Measurements from ENCODE around the gene SERPINA1.
"Not testable (repeated sequence)": the region's sequence is repeated elsewhere in the genome, so short reads cannot be mapped to it uniquely, and the experiment has no call there.

Gene SERPINA1

DNA sequence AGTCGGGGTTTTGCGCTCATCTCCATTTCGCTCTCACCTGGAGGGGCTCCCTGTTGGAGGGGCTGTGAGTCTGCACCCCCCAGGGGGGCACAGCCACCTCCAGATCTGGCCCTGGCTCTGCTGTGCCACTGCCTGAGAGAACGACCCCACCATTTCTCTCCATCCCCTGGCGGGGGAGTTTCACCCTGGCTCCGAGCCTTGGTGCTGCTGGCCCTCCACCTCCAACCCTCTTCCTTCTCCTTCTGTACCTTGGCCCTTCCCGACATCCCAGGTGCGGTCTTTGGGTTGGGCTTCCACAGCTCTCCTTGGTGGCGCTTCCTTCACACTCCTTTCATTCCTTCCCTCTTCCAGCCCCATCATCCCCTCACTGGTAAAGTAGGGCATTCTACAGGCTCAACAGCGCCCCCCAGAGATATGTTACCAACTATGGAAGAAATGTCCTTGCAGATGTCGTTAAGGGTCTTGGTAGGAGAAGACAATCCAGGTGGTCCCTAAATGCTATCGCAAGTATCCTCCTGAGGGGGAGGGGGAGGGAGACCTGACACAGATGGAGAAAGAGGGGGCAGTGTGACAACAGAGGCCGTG lies 16.3 kb downstream of the SERPINA1 start:
- in situ Hi-C loops (cut with MboI; ENCODE audit: low sequenced_read_pairs): no loop called here

DNA sequence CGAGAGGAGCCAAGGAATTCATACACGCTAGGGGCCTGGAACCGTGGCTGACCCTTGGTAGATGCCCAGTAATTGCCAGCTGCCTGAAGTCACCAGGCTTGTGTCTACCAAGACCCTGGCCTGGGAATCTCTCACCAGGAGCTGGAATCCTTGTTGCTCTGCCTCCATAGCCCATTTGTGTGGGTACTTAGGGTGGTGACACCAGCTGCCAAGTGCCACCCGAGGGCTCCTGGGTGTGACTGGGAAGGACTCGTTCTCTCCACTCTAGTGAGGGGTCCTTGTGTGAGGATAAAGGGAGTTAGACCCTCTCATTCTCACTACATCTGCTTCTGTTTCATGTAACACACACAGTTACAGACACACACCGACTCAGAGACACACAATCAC lies 17.9 kb downstream of the SERPINA1 start:
- in situ Hi-C loops (cut with MboI; ENCODE audit: low sequenced_read_pairs): no loop called here

DNA sequence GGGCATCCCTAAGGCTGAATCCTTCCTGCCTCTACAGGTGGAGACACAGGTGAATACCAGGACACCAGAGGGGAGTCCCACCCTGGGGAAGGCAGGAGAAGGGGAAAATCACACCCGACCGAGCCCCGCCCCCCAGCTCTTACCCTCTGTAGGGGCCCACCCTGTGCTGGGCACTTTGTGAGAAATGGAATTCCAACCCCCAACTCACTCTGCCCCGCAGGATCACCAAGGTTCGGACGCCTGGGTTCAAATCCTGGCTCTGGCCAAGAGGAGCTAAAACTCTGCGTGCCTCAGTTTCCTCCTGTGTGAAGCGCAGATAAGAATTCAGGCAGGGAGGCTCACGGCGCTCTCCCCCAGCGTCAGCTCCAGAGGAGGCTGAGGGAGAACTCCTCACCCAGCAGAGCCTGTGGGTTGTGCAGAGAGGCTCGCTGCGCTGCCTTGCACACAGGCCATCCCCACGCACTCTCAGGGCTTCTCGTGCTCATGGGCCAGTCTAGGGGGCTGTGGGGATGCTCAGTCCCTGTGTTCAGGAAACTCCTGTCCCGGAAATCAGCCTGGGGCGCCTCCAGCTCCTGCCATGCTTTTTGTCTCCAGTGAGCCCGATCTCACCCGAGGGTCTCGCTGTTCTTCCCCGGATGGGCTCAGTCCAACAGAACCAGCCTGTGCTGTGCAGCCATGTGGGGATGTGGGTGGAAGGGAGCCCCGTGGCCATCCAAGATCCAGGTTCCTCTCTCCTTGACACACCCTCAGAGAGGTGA lies 18.5 kb downstream of the SERPINA1 start:
- in situ Hi-C loops (cut with MboI; ENCODE audit: low sequenced_read_pairs): not testable (repeated sequence)

DNA sequence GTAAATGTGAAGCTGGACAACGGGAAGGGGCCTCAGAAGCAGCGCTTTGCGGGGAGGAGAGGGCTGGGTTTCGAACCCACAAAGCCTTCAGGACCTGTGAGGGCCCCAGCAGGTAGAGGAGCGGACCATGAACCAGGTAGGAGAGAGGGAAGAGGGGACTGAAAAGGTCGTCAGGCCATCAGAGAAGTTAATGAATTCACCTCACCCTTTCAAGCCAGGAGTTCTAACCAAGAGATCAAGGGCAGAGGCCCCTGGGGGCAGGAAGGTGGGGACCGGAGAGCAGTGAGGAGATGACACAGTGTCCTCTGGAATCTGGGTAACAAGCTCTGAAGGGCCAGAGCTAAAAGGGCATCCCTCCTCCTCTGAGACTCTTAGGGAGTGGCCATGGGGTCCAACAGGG lies 19.4 kb downstream of the SERPINA1 start:
- in situ Hi-C loops (cut with MboI; ENCODE audit: low sequenced_read_pairs): no loop called here

DNA sequence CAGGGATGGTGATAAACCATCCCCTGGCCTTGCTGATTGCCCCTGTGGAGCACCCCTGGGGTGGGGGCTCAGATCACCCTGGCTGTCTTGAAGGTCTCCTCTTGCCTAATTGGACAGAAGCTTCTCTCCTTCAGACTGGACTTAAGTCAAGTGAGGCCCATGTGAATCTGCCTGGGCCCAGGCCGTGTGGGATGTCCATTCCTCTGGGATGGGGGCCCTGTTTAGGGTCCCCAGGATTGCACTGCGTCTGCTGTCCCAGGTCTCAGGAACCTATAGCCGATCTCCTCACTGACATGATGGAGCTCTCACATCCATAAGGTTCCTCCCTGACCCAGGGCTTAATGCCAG lies 20.2 kb downstream of the SERPINA1 start:
- in situ Hi-C loops (cut with MboI; ENCODE audit: low sequenced_read_pairs): no loop called here

DNA sequence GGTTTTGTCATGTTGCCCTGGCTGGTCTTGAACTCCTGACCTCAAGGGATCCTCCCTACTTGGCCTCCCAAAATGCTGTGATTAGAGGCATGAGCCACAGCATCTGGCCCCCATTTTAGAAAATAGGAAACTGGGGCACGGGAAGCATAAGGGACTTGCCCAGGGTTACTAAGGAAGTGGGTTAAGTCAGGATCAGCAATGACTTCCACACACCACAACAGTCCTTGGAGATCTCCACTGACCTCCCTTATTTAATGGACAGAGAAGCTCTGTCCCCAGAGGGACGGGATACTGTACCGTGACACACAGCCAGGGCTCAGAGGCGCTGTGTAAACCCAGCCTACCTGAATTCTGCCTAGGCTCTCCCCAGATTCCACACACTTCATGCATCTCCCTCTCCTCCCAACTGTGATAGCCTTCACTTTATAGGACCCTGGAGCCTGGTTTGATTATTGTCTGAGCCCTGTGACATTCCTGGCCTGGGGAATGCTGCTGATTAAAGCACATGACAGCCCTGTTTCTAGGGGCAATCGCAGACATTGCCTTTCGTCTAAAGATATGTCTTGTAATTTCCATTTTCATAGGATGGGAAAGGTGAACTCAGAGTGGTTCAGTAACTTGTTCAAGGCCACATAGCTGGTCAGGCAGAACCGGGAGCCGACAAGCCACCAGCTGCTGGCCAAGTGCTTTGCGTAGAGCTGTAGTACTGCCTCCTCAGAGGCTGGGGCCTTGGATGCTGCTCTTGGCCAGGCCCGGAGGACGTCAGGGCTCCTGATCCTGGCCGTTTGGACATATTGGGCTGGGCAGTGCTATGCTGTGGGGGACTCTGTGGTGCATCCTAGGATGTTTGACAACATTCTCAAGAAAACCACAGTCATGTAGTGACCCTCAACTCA lies 20.8 kb downstream of the SERPINA1 start:
- in situ Hi-C loops (cut with MboI; ENCODE audit: low sequenced_read_pairs): no loop called here

DNA sequence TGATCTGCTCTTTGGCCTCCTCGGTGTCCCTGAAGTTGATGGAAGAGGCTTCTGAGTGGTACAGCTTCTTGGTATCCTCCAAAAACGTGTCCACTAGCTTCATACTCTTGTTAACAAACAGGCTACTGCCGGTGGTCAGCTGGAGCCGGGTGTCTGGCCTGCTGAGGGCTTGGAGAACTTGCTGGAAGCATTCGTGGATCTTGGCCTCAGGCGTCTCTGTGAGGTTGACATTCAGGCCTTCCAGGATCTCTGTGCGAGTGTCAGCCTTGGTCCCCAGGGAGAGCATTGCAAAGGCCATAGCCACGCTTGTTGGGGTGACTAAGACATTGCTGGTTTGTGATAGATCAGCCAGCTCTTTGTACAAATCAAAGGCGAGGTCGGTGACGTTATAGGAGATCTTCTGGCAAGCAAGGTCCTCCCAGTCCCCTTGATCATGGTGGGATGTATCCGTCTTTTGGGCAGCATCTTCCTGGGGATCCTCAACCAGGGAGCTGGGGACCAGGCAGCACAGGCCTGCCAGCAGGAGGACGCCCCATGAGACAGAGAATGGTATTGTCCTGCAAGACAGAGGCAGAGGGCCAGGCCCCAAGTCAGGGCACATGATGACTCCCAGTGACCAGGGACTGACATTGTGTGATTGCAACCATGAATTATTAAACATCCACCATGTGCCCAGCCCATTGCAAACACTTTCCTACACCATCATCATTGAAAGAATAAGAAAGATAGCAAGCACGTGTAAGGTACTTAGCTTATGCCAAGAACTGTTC lies 22.1 kb downstream of the SERPINA1 start, which contains the start of gene SERPINA2:
Gene SERPINA2, minus strand, starts transcription at position 553 of the 770 bp plus-strand sequence.
- in situ Hi-C loops (cut with MboI; ENCODE audit: low sequenced_read_pairs): no loop called here

DNA sequence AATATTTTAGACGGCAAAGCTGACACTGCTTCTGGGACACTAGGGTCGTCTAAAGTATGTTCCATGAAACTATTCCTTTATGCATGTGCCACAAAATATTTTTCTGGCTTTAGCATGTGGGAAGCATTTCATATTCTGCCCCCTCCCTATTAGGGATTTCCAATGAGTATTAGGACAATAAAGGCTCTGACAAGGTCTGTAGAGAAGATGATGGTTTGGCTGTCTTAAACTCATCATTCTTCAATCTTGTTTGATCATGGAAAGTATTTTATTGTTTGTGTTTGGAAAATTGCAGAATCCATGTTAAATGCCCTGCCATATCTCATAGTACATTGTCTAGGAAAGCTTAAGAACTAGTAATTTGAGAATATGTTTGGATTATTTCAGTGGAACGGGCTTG lies 22.8 kb downstream of the SERPINA1 start:
- in situ Hi-C loops (cut with MboI; ENCODE audit: low sequenced_read_pairs): no loop called here

DNA sequence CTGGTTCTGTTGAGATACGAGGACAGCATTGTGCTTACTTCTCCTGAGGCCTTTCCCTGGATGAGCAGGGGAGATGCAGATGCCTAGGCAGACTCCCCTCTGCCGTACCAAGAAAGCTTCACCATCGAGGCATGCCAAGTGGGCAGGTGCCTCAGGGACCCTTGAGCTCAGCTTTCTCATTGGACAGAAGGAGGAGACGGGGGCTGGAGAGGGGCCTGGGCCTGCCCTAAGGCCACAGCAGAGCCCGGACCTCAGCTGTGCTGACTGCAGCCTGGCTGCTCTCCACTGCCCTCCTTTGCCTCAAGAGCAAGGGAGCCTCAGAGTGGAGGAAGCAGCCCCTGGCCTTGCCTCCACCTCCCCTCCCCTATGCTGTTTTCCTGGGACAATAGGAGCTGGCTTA lies 23.4 kb downstream of the SERPINA1 start:
- in situ Hi-C loops (cut with MboI; ENCODE audit: low sequenced_read_pairs): no loop called here

DNA sequence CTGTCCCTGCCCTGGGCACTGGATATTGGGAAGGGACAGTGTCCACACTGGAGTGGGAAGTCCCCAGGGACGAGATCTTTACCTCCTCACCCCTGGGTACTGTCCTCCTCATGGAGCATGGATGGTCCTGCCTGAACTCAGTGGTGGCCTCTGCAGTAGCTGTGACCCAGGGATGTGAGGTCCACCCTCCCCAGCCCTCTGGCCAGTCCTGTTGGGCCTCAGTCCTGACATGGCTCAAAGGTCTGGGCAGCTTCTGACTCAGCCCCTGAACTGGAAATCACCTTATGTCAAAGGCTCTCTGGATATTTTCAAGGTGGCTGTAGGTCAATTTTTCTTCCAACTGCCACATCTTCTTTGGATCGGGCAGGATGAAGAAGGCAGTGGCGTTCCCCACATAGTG lies 24.4 kb downstream of the SERPINA1 start:
- in situ Hi-C loops (cut with MboI; ENCODE audit: low sequenced_read_pairs): no loop called here

DNA sequence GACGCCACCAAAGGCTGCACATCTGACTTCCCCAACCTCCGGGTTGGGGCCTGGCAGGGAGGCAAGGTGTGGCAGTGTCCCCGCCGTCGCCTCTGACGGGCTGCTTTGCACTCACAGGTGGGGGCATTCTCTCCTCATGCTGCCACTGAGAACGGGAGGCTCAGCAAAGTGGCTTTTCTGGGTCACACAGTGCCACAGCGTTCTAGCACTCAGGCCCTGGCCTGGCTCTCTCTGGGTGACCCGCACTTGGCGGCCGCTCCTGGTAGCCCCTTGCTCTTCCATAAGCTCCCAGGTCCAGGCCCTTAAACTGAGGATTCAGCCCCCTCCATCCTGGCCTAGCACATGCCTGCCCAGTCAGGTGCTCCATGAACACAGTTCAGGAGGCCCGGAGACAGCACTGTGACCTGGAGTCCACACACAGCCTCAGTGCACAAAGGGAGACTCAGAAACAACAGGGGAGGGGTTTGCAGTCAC lies 25.2 kb downstream of the SERPINA1 start:
- in situ Hi-C loops (cut with MboI; ENCODE audit: low sequenced_read_pairs): no loop called here

DNA sequence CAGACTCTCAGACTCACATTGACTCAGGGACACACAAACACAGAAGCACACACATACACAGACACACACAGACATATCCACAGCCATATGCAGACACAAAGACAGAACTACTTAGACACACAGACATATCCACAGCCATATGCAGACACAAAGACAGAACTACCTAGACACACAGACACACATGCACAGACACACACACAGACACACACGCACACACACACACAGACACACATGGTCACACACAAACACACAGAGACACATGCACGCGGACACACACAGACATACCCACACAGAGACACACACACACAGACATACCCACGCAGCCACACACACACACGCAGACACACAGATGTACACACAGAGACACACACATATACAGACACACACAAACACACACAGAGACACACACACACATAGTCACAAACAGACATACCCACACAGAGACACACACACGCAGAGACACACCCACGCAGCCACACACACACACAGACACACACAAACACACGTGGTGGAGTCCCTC lies 25.7 kb downstream of the SERPINA1 start:
- in situ Hi-C loops (cut with MboI; ENCODE audit: low sequenced_read_pairs): no loop called here

DNA sequence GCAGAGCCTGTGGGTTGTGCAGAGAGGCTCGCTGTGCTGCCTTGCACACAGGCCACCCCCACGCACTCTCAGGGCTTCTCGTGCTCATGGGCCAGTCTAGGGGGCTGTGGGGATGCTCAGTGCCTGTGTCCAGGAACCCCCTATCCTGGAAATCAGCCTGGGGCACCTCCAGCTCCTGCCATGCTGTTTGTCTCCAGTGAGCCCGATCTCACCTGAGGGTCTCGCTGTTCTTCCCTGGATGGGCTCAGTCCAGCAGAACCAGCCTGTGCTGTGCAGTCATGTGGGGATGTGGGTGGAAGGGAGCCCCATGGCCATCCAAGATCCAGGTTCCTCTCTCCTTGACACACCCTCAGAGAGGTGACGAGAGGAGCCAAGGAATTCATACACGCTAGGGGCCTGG lies 26.7 kb downstream of the SERPINA1 start:
- in situ Hi-C loops (cut with MboI; ENCODE audit: low sequenced_read_pairs): no loop called here

DNA sequence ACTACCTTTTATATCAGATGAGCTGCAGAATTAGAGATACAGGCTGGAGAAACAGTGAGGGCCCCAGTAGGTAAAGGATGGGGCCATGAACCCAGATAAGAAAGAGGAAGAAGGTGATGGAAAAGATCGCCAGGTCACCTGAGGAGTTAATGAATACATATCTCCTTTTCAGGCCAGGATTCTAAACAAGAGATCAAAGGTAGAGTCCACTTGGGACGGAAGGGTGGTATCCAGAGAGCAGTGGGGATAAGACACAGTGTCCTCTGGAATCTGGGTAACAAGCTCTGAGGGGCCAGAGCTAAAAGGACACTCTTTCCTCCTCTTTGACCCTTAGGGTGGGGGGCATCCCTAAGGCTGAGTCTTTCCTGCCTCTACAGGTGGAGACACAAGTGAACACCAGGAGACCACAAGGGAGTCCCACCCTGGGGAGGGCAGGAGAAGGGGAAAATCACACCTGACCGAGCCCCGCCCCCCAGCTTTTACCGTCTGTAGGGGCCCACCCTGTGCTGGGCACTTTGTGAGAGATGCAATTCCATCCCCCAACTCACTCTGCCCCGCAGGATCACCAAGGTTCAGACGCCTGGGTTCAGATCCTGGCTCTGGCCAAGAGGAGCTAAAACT lies 27.3 kb downstream of the SERPINA1 start:
- in situ Hi-C loops (cut with MboI; ENCODE audit: low sequenced_read_pairs): no loop called here

DNA sequence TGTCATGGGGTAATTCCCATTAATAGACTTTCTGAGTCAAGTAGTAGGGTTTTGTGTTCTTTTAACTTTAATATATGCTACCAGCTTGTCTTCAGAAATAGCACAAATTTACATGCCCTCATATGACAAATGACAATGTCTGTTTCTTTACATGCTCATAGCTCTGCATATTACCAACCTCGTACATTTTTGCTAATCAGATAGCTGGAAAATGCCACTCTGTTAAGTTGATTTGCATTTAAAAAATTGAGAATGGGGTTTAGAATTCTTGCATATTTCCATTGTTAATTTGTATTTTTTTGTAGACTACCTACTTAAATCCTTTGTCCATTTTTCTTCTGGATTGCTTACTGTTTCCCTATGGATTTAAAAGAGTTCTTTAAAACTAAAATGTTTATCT lies 31.2 kb downstream of the SERPINA1 start:
- in situ Hi-C loops (cut with MboI; ENCODE audit: low sequenced_read_pairs): no loop called here

DNA sequence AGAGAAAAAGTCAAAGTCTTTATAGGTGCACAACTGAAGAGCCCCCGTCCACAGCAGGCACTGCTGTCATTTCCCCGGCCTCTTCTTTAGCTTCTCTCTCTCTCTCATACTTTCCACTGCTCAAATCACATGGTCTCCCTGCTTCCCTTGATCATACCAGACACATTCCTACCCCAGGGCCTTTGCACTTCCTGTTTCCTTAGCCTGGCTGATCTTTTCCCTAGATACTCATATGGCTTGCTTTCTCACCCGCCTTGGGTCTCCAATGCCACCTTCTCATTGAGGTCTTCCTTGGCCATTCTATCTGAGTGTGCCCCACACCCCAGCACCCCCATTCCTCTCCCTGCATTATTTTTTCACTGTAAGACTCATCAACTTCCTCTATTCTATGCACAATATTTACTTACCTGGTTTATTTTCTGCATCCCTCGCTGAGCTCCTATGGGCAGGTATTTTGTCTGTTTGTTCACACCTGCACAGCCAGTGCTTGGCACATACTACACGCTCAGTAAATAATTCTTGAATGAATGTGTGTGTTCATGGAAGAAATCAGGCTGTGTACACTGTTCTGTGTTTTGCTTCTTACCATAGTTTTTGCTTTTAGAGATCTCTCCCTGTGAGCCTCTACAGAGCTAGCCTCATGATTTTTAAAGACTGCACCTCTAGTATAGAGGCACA lies 31.9 kb downstream of the SERPINA1 start:
- in situ Hi-C loops (cut with MboI; ENCODE audit: low sequenced_read_pairs): no loop called here

DNA sequence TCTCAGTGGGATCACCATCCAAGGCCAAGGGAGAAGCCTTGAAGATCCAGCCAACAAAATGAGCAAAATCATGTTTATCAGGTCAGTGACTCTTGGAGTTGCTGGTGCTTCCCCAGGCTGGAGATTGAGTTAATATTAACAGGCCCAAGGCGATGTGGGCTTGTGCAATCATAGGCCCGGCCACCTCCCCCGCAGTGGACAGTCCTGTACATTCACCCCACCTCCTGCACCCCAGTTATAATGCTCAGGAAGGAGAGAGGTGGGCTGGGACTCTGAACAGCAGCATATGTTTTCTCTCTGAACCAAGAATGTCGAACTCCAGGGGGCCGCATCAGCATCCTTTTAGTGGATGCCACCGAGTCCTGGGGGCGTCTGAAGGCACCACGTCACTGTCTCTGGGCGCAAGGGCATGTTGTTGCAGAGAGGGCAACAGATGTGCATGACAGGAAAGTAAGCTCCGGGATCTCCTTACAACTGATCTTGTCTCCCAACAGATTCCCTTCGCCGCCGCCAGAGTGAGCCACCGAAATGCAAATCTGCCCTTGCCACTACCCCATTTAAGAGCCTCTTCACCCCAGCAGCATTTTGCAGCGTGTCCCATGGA lies 33.1 kb downstream of the SERPINA1 start:
- in situ Hi-C loops (cut with MboI; ENCODE audit: low sequenced_read_pairs): no loop called here

DNA sequence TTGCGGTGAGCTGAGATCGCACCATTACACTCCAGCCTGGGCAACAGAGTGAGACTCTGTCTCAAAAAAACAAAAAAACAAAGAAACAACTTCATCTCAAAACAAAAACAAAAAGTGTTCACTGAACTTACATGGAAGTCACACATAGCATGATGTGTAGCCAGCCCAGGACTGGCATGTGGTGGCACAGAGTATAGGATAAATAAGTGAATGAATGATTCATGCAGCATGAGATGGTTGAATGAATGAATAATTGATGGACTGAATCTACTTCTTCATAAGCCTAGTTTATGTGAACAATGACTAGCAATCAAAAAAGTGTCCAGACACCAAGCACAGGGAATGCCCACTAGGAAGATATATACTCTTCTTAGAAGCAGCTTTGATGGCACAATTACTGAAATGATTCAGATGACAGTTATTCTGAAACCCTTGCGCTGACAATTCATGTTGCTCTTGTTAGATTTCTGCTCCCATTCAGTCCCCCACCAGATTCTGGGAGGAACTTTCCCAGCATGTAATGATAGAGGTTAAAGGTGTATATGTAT lies 33.7 kb downstream of the SERPINA1 start:
- in situ Hi-C loops (cut with MboI; ENCODE audit: low sequenced_read_pairs): no loop called here

DNA sequence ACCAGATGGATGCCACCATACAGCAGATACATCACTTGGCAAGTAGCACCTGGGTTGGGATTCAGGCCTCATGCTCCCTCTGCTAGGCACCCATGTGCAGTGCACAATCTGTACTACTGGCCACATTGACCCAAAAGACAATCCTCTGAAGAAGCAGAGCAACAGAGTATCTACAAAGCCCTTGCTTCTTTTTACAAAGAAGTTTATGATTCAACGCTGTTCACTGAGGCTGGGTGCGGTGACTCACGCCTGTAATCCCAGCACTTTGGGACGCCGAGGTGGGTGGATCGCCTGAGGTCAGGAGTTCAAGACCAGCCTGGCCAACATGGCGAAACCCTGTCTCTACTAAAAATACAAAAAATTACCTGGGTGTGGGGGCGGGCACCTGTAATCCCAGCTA lies 34.2 kb downstream of the SERPINA1 start:
- in situ Hi-C loops (cut with MboI; ENCODE audit: low sequenced_read_pairs): not testable (repeated sequence)

Data from HL-60/S4 treated with phorbol 12-myristate 13-acetate at 8.2 ng/mL for 4 days and 3 days (cell line).